CD14-positive monocyte (primary cell): ENCODE measurements around the gene IL1R2. TPM values are rescaled to one million over a fixed set of nuclear protein-coding genes. Genes with fewer than 3 reads are reported as not detected.

ENCODE experiments used
- DNase-seq, 3 donors: peaks; one replicate each; pipeline ENCODE4 v3.0.0-alpha.2; 2011 to 2022
- H2AFZ ChIP-seq: 2 replicates; pipeline ENCODE4 v1.6.0; 2012; ENCODE audit warnings: mild to moderate bottlenecking, low read depth, low read length, inconsistent platforms; ENCODE audit not compliant: insufficient read depth, poor library complexity, severe bottlenecking
- H3K27ac ChIP-seq, 2 donors: 1 replicate in 1 of 2; 2 replicates in 1 of 2; pipeline ENCODE4 v1.5.1; 2012 to 2013; ENCODE audit warnings: low read length in 2 of 2, control low read depth in 1 of 2, inconsistent platforms in 1 of 2, low read depth in 1 of 2, mild to moderate bottlenecking in 1 of 2
- H3K27me3 ChIP-seq, 2 donors: one replicate each; pipeline versions ENCODE4 v1.6.0 to v1.6.1; 2011 to 2013; ENCODE audit warnings: low read length in 2 of 2; ENCODE audit not compliant: control insufficient read depth in 2 of 2, insufficient read depth in 2 of 2
- H3K36me3 ChIP-seq, 2 donors: replicated peaks in 1 of 2; 1 replicate in 1 of 2; 2 replicates in 1 of 2; pipeline versions ENCODE4 v1.5.1 to v1.6.1; 2012 to 2013; ENCODE audit warnings: low read length in 2 of 2, control low read depth in 1 of 2, inconsistent platforms in 1 of 2, mild to moderate bottlenecking in 1 of 2; ENCODE audit not compliant: insufficient read depth in 2 of 2, control insufficient read depth in 1 of 2
- H3K4me1 ChIP-seq, 2 donors: 1 replicate in 1 of 2; 2 replicates in 1 of 2; pipeline versions ENCODE4 v1.5.1 to v1.6.1; 2012 to 2013; ENCODE audit warnings: low read length in 2 of 2, control low read depth in 1 of 2, inconsistent platforms in 1 of 2, mild to moderate bottlenecking in 1 of 2, moderate library complexity in 1 of 2; ENCODE audit not compliant: insufficient read depth in 2 of 2, control insufficient read depth in 1 of 2
- H3K4me2 ChIP-seq: replicated peaks from 2 replicates; pipeline ENCODE3; 2012; ENCODE audit warnings: low read length, moderate library complexity, mild to moderate bottlenecking; ENCODE audit not compliant: poor library complexity, severe bottlenecking; ENCODE audit errors: extremely low read depth
- H3K4me3 ChIP-seq, 3 experiments: fragments of 200-600 bp in 1 of 3; sonication (generic) in 1 of 3; replicated peaks in 1 of 3; 1 replicate in 2 of 3; 2 replicates in 1 of 3; pipeline ENCODE4 v1.5.1; 2011 to 2013; ENCODE audit warnings: low read length in 3 of 3, mild to moderate bottlenecking in 3 of 3, control low read depth in 2 of 3, low read depth in 2 of 3, inconsistent platforms in 1 of 3, moderate library complexity in 1 of 3
- H3K79me2 ChIP-seq: 2 replicates; pipeline ENCODE4 v1.6.0; 2012; ENCODE audit warnings: mild to moderate bottlenecking, control low read depth, inconsistent platforms, low read length, moderate library complexity; ENCODE audit not compliant: insufficient read depth
- H3K9ac ChIP-seq: 2 replicates; pipeline ENCODE4 v1.6.0; 2017; ENCODE audit warnings: low read length, mild to moderate bottlenecking; ENCODE audit not compliant: insufficient read depth, poor library complexity, severe bottlenecking
- H3K9me3 ChIP-seq, 2 donors: replicated peaks in 1 of 2; 1 replicate in 1 of 2; 2 replicates in 1 of 2; pipeline versions ENCODE4 v1.5.1 to v1.6.1; 2012 to 2013; ENCODE audit warnings: low read length in 2 of 2, control low read depth in 1 of 2; ENCODE audit not compliant: control insufficient read depth in 1 of 2, insufficient read depth in 1 of 2
- H4K20me1 ChIP-seq: 2 replicates; pipeline ENCODE4 v1.6.0; 2012; ENCODE audit warnings: mild to moderate bottlenecking, low read length, control low read depth, moderate library complexity; ENCODE audit not compliant: insufficient read depth
- H3K27ac Mint-ChIP-seq, 7 donors: one replicate each; pipeline ENCODE4 v1.8.0; 2020; ENCODE audit warnings: mild to moderate bottlenecking in 7 of 7, mixed read lengths in 7 of 7, moderate library complexity in 6 of 7, inconsistent platforms in 2 of 7
- H3K27me3 Mint-ChIP-seq, 3 donors: one replicate each; pipeline ENCODE4 v1.8.0; 2021 to 2022; ENCODE audit warnings: low read depth in 3 of 3, mild to moderate bottlenecking in 3 of 3, mixed read lengths in 3 of 3, moderate library complexity in 3 of 3, inconsistent platforms in 1 of 3
- H3K36me3 Mint-ChIP-seq, 2 donors: one replicate each; pipeline ENCODE4 v1.8.0; 2020; ENCODE audit warnings: mixed read lengths in 2 of 2, inconsistent platforms in 1 of 2, mild to moderate bottlenecking in 1 of 2
- H3K4me1 Mint-ChIP-seq: one replicate; pipeline ENCODE4 v1.8.0; 2020; ENCODE audit warnings: mild to moderate bottlenecking, mixed read lengths
- H3K4me3 Mint-ChIP-seq, 2 donors: one replicate each; pipeline ENCODE4 v1.8.0; 2020; ENCODE audit warnings: mild to moderate bottlenecking in 2 of 2, mixed read lengths in 2 of 2, moderate library complexity in 1 of 2
- H3K9me3 Mint-ChIP-seq, 7 donors: one replicate each; pipeline ENCODE4 v1.8.0; 2020 to 2022; ENCODE audit warnings: mixed read lengths in 7 of 7, mild to moderate bottlenecking in 6 of 7, moderate library complexity in 6 of 7, inconsistent platforms in 2 of 7
- WGBS: methylation state at CpG from one replicate; pipeline ENCODE4 v1.1.5; 2013; ENCODE audit warnings: missing lambda C conversion rate; ENCODE audit not compliant: insufficient coverage; 5-methylcytosine and 5-hydroxymethylcytosine counted together
- intact Hi-C, 2 donors: fragments of 100-400 bp; cut with micrococcal nuclease; formaldehyde crosslinking; loops; one replicate each; pipeline versions ENCODE4 v1.15.0 to v1.15.1; 2023
- polyA plus RNA-seq, 3 donors: library from polyadenylated mRNA; depleted of rRNA in 1 of 3; unstranded in 2 of 3; stranded (reverse) in 1 of 3; fragments of 300-500 nt in 2 of 3; fragments of >200 nt in 1 of 3; fragmentation: Illumina TruSeq in 2 of 3; gene quantifications; 1 replicate in 2 of 3; 2 replicates in 1 of 3; pipeline ENCODE4 v1.2.3, GENCODE V29; 2012 to 2021
- TF ChIP-seq, protein P1 (sequence below): fragments of 200-600 bp; IDR thresholded peaks from one replicate; pipeline ENCODE4 v1.8.0; 2022; ENCODE audit warnings: antibody characterized with exemption, mild to moderate bottlenecking

The IL1R2 gene
- polyA plus RNA-seq, 3 donors = 5.9 to 12.0 (median 6.2) TPM

DNA sequence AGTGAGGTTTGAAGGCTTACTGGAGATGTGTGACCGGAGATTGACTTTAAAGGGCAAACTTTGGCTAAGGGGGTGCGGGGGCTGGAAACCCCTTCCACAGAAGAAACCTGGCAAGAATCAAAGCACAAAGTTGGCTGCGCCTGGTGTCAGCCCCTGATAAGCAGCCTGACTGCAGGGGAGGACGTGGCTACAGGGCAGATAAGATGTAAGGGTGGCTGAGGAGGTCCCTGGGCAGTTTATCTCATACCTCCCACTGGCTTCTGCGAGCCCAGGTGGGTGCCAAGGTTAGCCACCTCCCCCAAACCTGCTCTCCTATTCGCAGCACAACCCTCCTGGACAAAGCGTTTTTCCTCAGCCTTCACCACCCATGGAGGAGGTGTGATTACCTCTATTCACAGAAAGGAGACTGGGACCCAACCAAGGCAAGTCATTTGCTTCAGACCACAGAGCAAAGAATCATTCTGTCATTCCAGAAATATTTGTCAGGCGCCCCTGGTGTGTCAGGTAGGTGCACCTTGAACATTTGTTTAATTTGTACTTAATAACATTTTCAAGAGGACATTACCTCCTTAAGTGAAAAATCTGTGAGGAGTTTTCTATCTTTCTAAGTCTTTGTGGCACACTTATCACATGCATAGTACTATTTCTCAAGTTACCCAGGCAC, 77.7 kb downstream of the IL1R2 start:
- Histone ChIP-seq H2AFZ (no peak overlapping the region), H3K9ac (no peak overlapping the region), H3K27me3 (no peaks in the 10 kb centered on the region), H3K4me2 (no peak overlapping the region), H3K27ac (no peak overlapping the region), H3K9me3 (peaks cover 10 to 13% of the 10 kb centered on the region in 2 donors), H3K4me3 (no peak overlapping the region), H3K4me1 (peaks cover 24 to 27% of the 10 kb centered on the region in 2 donors), H3K36me3 (no peaks in the 10 kb centered on the region), H4K20me1 (no peaks in the 10 kb centered on the region), H3K79me2 (no peaks in the 10 kb centered on the region)
- Mint-ChIP-seq H3K4me3 (no peak overlapping the region), H3K9me3 (peaks cover 13 to 28% (median 14%) of the 10 kb centered on the region in 7 donors), H3K27ac (no peak overlapping the region), H3K36me3 (peaks cover 0 to 18% of the 10 kb centered on the region in 2 donors), H3K27me3 (peaks cover 3 to 6% (median 4%) of the 10 kb centered on the region in 3 donors), H3K4me1 (peaks cover 28% of the 10 kb centered on the region)
- no CpG with 5 or more reads among the region's 8 CpGs for WGBS
- DNase-seq = no peak
- intact Hi-C loops = loop anchor here in 1 of 2 donors (5.0 kb wide), 1 partner anchor 33 kb away; no protein-coding TSS in a partner anchor
- TF ChIP-seq, protein P1, sequence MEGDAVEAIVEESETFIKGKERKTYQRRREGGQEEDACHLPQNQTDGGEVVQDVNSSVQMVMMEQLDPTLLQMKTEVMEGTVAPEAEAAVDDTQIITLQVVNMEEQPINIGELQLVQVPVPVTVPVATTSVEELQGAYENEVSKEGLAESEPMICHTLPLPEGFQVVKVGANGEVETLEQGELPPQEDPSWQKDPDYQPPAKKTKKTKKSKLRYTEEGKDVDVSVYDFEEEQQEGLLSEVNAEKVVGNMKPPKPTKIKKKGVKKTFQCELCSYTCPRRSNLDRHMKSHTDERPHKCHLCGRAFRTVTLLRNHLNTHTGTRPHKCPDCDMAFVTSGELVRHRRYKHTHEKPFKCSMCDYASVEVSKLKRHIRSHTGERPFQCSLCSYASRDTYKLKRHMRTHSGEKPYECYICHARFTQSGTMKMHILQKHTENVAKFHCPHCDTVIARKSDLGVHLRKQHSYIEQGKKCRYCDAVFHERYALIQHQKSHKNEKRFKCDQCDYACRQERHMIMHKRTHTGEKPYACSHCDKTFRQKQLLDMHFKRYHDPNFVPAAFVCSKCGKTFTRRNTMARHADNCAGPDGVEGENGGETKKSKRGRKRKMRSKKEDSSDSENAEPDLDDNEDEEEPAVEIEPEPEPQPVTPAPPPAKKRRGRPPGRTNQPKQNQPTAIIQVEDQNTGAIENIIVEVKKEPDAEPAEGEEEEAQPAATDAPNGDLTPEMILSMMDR = no peak

DNA sequence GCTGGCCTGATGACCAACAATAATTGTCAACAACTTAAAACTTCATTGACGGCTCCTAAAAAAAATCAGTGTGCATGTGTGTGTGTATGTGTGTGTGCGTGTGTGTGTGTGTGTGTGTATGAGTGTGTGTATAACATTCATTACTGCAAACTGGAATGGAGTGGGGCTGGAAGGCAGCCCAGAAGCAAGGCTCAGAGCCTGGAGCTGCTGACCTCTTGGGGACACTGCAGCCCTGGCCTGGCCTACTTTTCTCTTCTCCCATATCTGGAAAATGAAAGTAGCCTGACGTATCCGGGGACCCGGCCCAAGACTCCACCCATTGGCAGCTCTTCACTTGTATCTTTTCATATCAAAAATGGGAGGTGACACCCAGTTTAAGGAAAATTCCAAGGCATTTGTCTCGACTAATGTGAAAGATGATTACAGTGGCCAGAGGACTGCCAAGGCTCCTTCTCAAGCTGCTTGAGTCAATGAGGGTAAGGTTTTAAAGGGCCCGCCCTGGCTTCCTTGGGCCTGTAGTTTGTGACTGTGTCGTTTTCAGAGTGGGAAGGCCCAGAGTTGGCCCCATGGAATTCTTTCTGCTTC, 78.4 kb downstream of the IL1R2 start:
- peaks cover 9 to 21% (median 11%) of the 10 kb centered on the region in 7 donors for H3K9me3 Mint-ChIP-seq
- Histone ChIP-seq H4K20me1 (no peaks in the 10 kb centered on the region), H3K4me1 (peaks cover 22 to 27% of the 10 kb centered on the region in 2 donors), H3K36me3 (no peaks in the 10 kb centered on the region), H3K9ac (no peak overlapping the region), H3K27ac (no peak overlapping the region), H3K4me2 (no peak overlapping the region), H3K27me3 (no peaks in the 10 kb centered on the region), H3K79me2 (no peaks in the 10 kb centered on the region), H3K9me3 (peaks cover 7 to 10% of the 10 kb centered on the region in 2 donors), H2AFZ (no peak overlapping the region), H3K4me3 (no peak overlapping the region)
- peaks cover 3 to 6% (median 4%) of the 10 kb centered on the region in 3 donors for H3K27me3 Mint-ChIP-seq
- intact Hi-C loops = no loop called here
- H3K4me1 Mint-ChIP-seq = peaks cover 26% of the 10 kb centered on the region
- WGBS = 100% methylated on average over 3 of the region's 8 CpGs
- H3K36me3 Mint-ChIP-seq = peaks cover 0 to 14% of the 10 kb centered on the region in 2 donors
- DNase-seq = no peak
- TF ChIP-seq, protein P1 = no peak
- no peak overlapping the region for H3K4me3 Mint-ChIP-seq
- no peak overlapping the region for H3K27ac Mint-ChIP-seq
